NB4 (cell line): ENCODE results near the gene DHX38.

Experiments
- CTCF ChIP-seq: IDR thresholded peaks from one replicate; pipeline ENCODE4 v1.5.1; 2012; ENCODE audit warnings: low read depth, low read length
- MAX ChIP-seq: IDR thresholded peaks from 2 replicates; pipeline ENCODE4 v1.6.1; 2011; ENCODE audit warnings: low read depth, low read length
- MYC ChIP-seq: IDR thresholded peaks from 2 replicates; pipeline ENCODE4 v1.6.1; 2011; ENCODE audit warnings: low read depth, low read length
- POLR2A ChIP-seq: IDR thresholded peaks from 2 replicates; pipeline ENCODE4 v1.6.1; 2011; ENCODE audit warnings: mild to moderate bottlenecking; ENCODE audit not compliant: insufficient read length; ENCODE audit errors: extremely low read depth

- TF ChIP-seq CTCF: peak; percentile 62
- TF ChIP-seq POLR2A: no peak
- TF ChIP-seq MAX: no peak
- TF ChIP-seq MYC: no peak
These were observed 26.9 kb upstream of the DHX38 start for GRCh38 chr16:72066747-72067146.
